H1 (cell line): ENCODE results near the gene SLC6A2. TPM values are rescaled to one million over a fixed set of nuclear protein-coding genes. Genes with fewer than 3 reads are reported as not detected.

Source experiments
- CTCF ChIA-PET: fragments of 300-600 bp; sonication (Branson Sonifier 250); formaldehyde crosslinking; loops from one replicate; lab custom pipeline; 2021; ENCODE audit not compliant: partially characterized antibody; lab: Charles Lee
- POLR2A ChIA-PET: fragments of 300-600 bp; sonication (Branson Sonifier 250); formaldehyde crosslinking; loops from one replicate; lab custom pipeline; 2021; ENCODE audit warnings: inconsistent platforms; ENCODE audit not compliant: partially characterized antibody; lab: Charles Lee
- DNase-seq, 2 experiments: peaks; one replicate each; pipeline versions ENCODE4 v3.0.0 to v3.0.0-alpha.2; 2010 to 2022; ENCODE audit warnings: low spot score in 2 of 2, low read depth in 1 of 2, mixed read lengths in 1 of 2
- FAIRE-seq: peaks from 2 replicates; lab custom pipeline; 2011; peaks lifted over from hg19 to GRCh38; lab: Jason Lieb, UNC
- H2AFZ ChIP-seq: 2 replicates; pipeline ENCODE4 v1.8.1; 2012; ENCODE audit warnings: low read length, inconsistent platforms
- H2AK5ac ChIP-seq: 2 replicates; pipeline ENCODE4 v1.6.1; 2013; ENCODE audit warnings: low read depth, low read length
- H2BK120ac ChIP-seq: replicated peaks from 2 replicates; pipeline ENCODE3; 2013; ENCODE audit warnings: low read depth, low read length, inconsistent platforms
- H2BK12ac ChIP-seq: 2 replicates; pipeline ENCODE4 v1.6.1; 2013; ENCODE audit warnings: low read depth, low read length
- H2BK15ac ChIP-seq: 2 replicates; pipeline ENCODE4 v1.6.1; 2013; ENCODE audit warnings: low read length
- H2BK20ac ChIP-seq: 2 replicates; pipeline ENCODE4 v1.6.1; 2013; ENCODE audit warnings: low read length
- H2BK5ac ChIP-seq: 2 replicates; pipeline ENCODE4 v1.6.1; 2013; ENCODE audit warnings: low read depth, low read length
- H3K14ac ChIP-seq: 2 replicates; pipeline ENCODE4 v1.6.1; 2013; ENCODE audit warnings: inconsistent platforms; ENCODE audit not compliant: insufficient read length
- H3K18ac ChIP-seq: 2 replicates; pipeline ENCODE4 v1.6.1; 2013; ENCODE audit warnings: low read length; ENCODE audit errors: extremely low read depth
- H3K23ac ChIP-seq: 2 replicates; pipeline ENCODE4 v1.6.1; 2013; ENCODE audit warnings: inconsistent platforms; ENCODE audit not compliant: insufficient read length
- H3K23me2 ChIP-seq: 2 replicates; pipeline ENCODE4 v1.6.1; 2013; ENCODE audit warnings: low read depth, low read length
- H3K27ac ChIP-seq: 2 replicates; pipeline ENCODE4 v1.6.1; 2011; ENCODE audit warnings: low read depth, low read length, inconsistent platforms
- H3K27me3 ChIP-seq, 4 experiments: replicated peaks in 1 of 4; 1 replicate in 1 of 4; 2 replicates in 3 of 4; pipeline versions ENCODE4 v1.6.1 to v1.8.1; 2011 to 2013; ENCODE audit warnings: low read length in 3 of 4, mild to moderate bottlenecking in 3 of 4, inconsistent platforms in 2 of 4, mixed read lengths in 2 of 4, moderate library complexity in 1 of 4; ENCODE audit not compliant: control insufficient read depth in 3 of 4, insufficient read depth in 3 of 4; ENCODE audit errors: extremely low read depth in 1 of 4
- H3K36me3 ChIP-seq, 4 experiments: 2 replicates each; pipeline versions ENCODE4 v1.6.1 to v1.8.1; 2011 to 2013; ENCODE audit warnings: mild to moderate bottlenecking in 4 of 4, low read length in 3 of 4, moderate library complexity in 2 of 4, control low read depth in 1 of 4, inconsistent platforms in 1 of 4; ENCODE audit not compliant: insufficient read depth in 4 of 4, control insufficient read depth in 2 of 4
- H3K4ac ChIP-seq: replicated peaks from 2 replicates; pipeline ENCODE3; 2013; ENCODE audit warnings: low read length, low read depth, mixed read lengths, inconsistent platforms; ENCODE audit not compliant: insufficient read length
- H3K4me1 ChIP-seq, 4 experiments: replicated peaks in 1 of 4; 1 replicate in 1 of 4; 2 replicates in 3 of 4; pipeline versions ENCODE4 v1.6.1 to v1.8.1; 2011 to 2013; ENCODE audit warnings: low read length in 3 of 4, inconsistent platforms in 2 of 4, mixed read lengths in 1 of 4; ENCODE audit not compliant: insufficient read depth in 4 of 4, control insufficient read depth in 3 of 4
- H3K4me2 ChIP-seq, 2 experiments: 2 replicates each; pipeline versions ENCODE4 v1.6.1 to v1.8.1; 2011 to 2013; ENCODE audit warnings: low read depth in 2 of 2, low read length in 2 of 2, control low read depth in 1 of 2, inconsistent platforms in 1 of 2, mild to moderate bottlenecking in 1 of 2; ENCODE audit not compliant: insufficient read depth in 1 of 2
- H3K4me3 ChIP-seq, 4 experiments: fragments of 200-600, 300-600 bp in 1 of 4; sonication (generic), shearing (Covaris generic), sonication (Bioruptor Twin) in 1 of 4; 2 replicates each; pipeline versions ENCODE4 v1.5.1 to v1.8.1; 2011 to 2016; ENCODE audit warnings: low read length in 4 of 4, low read depth in 3 of 4, control low read depth in 2 of 4, inconsistent platforms in 2 of 4, mild to moderate bottlenecking in 2 of 4, mixed read lengths in 1 of 4, moderate library complexity in 1 of 4; ENCODE audit not compliant: insufficient read depth in 2 of 4; ENCODE audit errors: extremely low read depth in 1 of 4
- H3K56ac ChIP-seq: replicated peaks from 2 replicates; pipeline ENCODE3; 2013; ENCODE audit warnings: low read depth, mild to moderate bottlenecking, mixed read lengths, low read length, inconsistent platforms; ENCODE audit not compliant: insufficient read length
- H3K79me1 ChIP-seq: 2 replicates; pipeline ENCODE4 v1.6.1; 2013; ENCODE audit warnings: low read depth, low read length, control low read depth
- H3K79me2 ChIP-seq, 2 experiments: 2 replicates each; pipeline versions ENCODE4 v1.6.1 to v1.8.1; 2012 to 2013; ENCODE audit warnings: low read length in 2 of 2, mild to moderate bottlenecking in 2 of 2, inconsistent platforms in 1 of 2; ENCODE audit not compliant: insufficient read depth in 2 of 2, control insufficient read depth in 1 of 2
- H3K9ac ChIP-seq, 4 experiments: replicated peaks in 1 of 4; 1 replicate in 1 of 4; 2 replicates in 3 of 4; pipeline versions ENCODE4 v1.6.1 to v1.8.1; 2011 to 2013; ENCODE audit warnings: low read depth in 3 of 4, low read length in 3 of 4, control low read depth in 2 of 4, mild to moderate bottlenecking in 2 of 4, moderate library complexity in 2 of 4, inconsistent platforms in 1 of 4; ENCODE audit errors: extremely low read depth in 1 of 4
- H3K9me3 ChIP-seq, 2 experiments: 2 replicates each; pipeline versions ENCODE4 v1.6.1 to v1.8.1; 2012 to 2013; ENCODE audit warnings: mild to moderate bottlenecking in 2 of 2, moderate library complexity in 2 of 2, control low read depth in 1 of 2, inconsistent platforms in 1 of 2, low read depth in 1 of 2, low read length in 1 of 2, mixed read lengths in 1 of 2; ENCODE audit not compliant: insufficient read depth in 2 of 2
- H4K20me1 ChIP-seq, 2 experiments: replicated peaks in 1 of 2; 2 replicates each; pipeline versions ENCODE3 to v1.8.1; 2011 to 2013; ENCODE audit warnings: inconsistent platforms in 2 of 2, low read length in 2 of 2, mild to moderate bottlenecking in 1 of 2; ENCODE audit not compliant: insufficient read depth in 2 of 2, control insufficient read depth in 1 of 2
- H4K5ac ChIP-seq: 2 replicates; pipeline ENCODE4 v1.6.1; 2013; ENCODE audit warnings: low read length, low read depth, mixed read lengths, inconsistent platforms; ENCODE audit not compliant: insufficient read length
- H4K8ac ChIP-seq: 2 replicates; pipeline ENCODE4 v1.8.0; 2013; ENCODE audit warnings: mild to moderate bottlenecking, moderate library complexity, low read length, inconsistent platforms; ENCODE audit not compliant: insufficient read depth; ENCODE audit errors: extremely low read depth
- H4K91ac ChIP-seq: replicated peaks from 2 replicates; pipeline ENCODE3; 2013; ENCODE audit warnings: low read length, mixed read lengths, inconsistent platforms; ENCODE audit not compliant: insufficient read length
- BACH1 ChIP-seq: IDR thresholded peaks from 2 replicates; pipeline ENCODE4 v1.6.1; 2012; ENCODE audit warnings: low read length, improper control_type of control experiment
- EP300 ChIP-seq, 2 experiments: IDR thresholded peaks; 1 replicate in 1 of 2; 2 replicates in 1 of 2; pipeline ENCODE4 v1.6.1; 2011 to 2012; ENCODE audit warnings: low read depth in 2 of 2, low read length in 2 of 2, mild to moderate bottlenecking in 2 of 2, borderline replicate concordance in 1 of 2, inconsistent platforms in 1 of 2, moderate library complexity in 1 of 2
- FOSL1 ChIP-seq: IDR thresholded peaks from 2 replicates; pipeline ENCODE4 v1.6.1; 2011; ENCODE audit warnings: mild to moderate bottlenecking, low read depth, low read length, moderate library complexity; ENCODE audit not compliant: insufficient read depth
- HDAC6 ChIP-seq: IDR thresholded peaks from one replicate; pipeline ENCODE4 v1.7.1; 2012; ENCODE audit warnings: low read depth, mild to moderate bottlenecking, inconsistent platforms, low read length, moderate library complexity
- JUN ChIP-seq: IDR thresholded peaks from 2 replicates; pipeline ENCODE4 v1.6.1; 2011; ENCODE audit warnings: low read depth, mild to moderate bottlenecking, improper control_type of control experiment, low read length
- JUND ChIP-seq: IDR thresholded peaks from 2 replicates; pipeline ENCODE4 v1.6.1; 2011; ENCODE audit warnings: mild to moderate bottlenecking, improper control_type of control experiment, low read length
- NANOG ChIP-seq: IDR thresholded peaks from 2 replicates; pipeline ENCODE4 v1.6.1; 2011; ENCODE audit warnings: low read length, low read depth, mild to moderate bottlenecking, inconsistent platforms; ENCODE audit not compliant: insufficient read depth, poor library complexity, severe bottlenecking
- RFX5 ChIP-seq: IDR thresholded peaks from 2 replicates; pipeline ENCODE4 v1.6.1; 2011; ENCODE audit warnings: low read depth, low read length, improper control_type of control experiment, borderline replicate concordance
- RXRA ChIP-seq: IDR thresholded peaks from 2 replicates; pipeline ENCODE4 v1.6.1; 2011; ENCODE audit warnings: low read depth, mild to moderate bottlenecking, low read length, moderate library complexity; ENCODE audit not compliant: insufficient read depth
- SIX5 ChIP-seq: IDR thresholded peaks from 2 replicates; pipeline ENCODE4 v1.6.1; 2011; ENCODE audit warnings: mild to moderate bottlenecking, low read depth, low read length
- WGBS, 2 experiments: shearing (Covaris generic) in 1 of 2; methylation state at CpG; one replicate each; pipeline versions ENCODE4 v1.1.6 to v1.1.7; 2013 to 2015; ENCODE audit warnings: low lambda C conversion rate in 2 of 2, mixed read lengths in 2 of 2, inconsistent platforms in 1 of 2, low coverage in 1 of 2, missing lambda C conversion rate in 1 of 2; ENCODE audit not compliant: insufficient replicate concordance in 2 of 2, insufficient coverage in 1 of 2, insufficient read length in 1 of 2; ENCODE audit errors: extremely low coverage in 1 of 2, missing lambda C conversion rate in 1 of 2; 5-methylcytosine and 5-hydroxymethylcytosine counted together
- polyA plus RNA-seq, 7 experiments: library from polyadenylated mRNA; depleted of rRNA in 3 of 7; stranded (reverse) in 5 of 7; unstranded in 2 of 7; fragments of >200 nt in 5 of 7; fragments of 200-250 nt in 2 of 7; gene quantifications; 1 replicate in 5 of 7; 2 replicates in 1 of 7; 4 replicates in 1 of 7; pipeline versions ENCODE4 v1.2.1 to v1.2.3, GENCODE V29; 2011 to 2013; ENCODE audit warnings: missing spikeins in 2 of 7, mixed read lengths in 2 of 7
- total RNA-seq: library from RNA; stranded (reverse); fragmentation: NEBNext Ultra II Directional; extraction: Animal tissue kit (Norgen Biotek cat#: 25700); gene quantifications from 2 replicates; pipeline ENCODE4 v1.2.1, GENCODE V29; 2021
- TF ChIP-seq, protein P1 (sequence below): IDR thresholded peaks from 2 replicates; pipeline ENCODE4 v1.6.1; 2011; ENCODE audit warnings: low read length, improper control_type of control experiment
- TF ChIP-seq, protein P2 (sequence below): IDR thresholded peaks from 2 replicates; pipeline ENCODE4 v1.6.1; 2012; ENCODE audit warnings: inconsistent platforms

Gene SLC6A2
- total and polyA plus RNA-seq, 2 of the 8 experiments (the other 6 are each of a cell fraction or from before 2014, with no cell fraction given): 0.35 TPM; not detected in 1

DNA sequence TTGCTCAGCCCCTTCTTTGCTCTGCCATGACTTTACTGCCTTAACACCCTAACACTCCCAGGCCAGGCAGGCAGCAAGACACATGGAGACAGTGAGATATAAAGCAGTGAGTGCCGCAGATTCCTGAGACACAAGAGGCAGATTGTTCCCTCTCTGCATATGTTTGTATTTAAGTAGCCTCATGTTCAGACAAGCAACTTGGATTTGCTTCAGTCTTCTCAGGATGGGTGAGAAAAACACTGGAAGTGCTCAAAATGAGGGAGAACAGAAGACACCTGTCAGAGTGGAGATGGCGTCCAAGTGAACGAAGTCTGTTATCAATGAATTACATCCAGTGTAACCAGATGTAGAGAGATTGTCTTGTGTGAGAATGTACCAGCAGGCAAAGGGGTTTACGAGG is 90.3 kb downstream of the SLC6A2 start:
- no peaks in the 10 kb centered on the region for H3K79me1 ChIP-seq
- no peak overlapping the region for H2AK5ac ChIP-seq
- H3K9me3 ChIP-seq: no peaks in the 10 kb centered on the region; a peak in 1 of 4 replicates
- H3K18ac ChIP-seq: no peak overlapping the region
- H4K5ac ChIP-seq: no peak overlapping the region
- ChIA-PET POLR2A (no interaction called here), CTCF (no interaction called here)
- no peak overlapping the region for H3K4ac ChIP-seq
- H3K56ac ChIP-seq: no peak overlapping the region
- 94% methylated on average over 4 of the region's 4 CpGs; no CpG with 5 or more reads in 1 of the 2 experiments for WGBS, 2 experiments
- no peaks in the 10 kb centered on the region; the same call in 1 of the 2 replicates for H3K23me2 ChIP-seq
- H2BK120ac ChIP-seq: no peak overlapping the region
- H2AFZ ChIP-seq: no peak overlapping the region
- H3K23ac ChIP-seq: no peak overlapping the region
- no peaks in the 10 kb centered on the region for H4K20me1 ChIP-seq
- H3K4me3 ChIP-seq: no peak overlapping the region
- H3K14ac ChIP-seq: no peak overlapping the region
- no peaks in the 10 kb centered on the region for H3K27me3 ChIP-seq
- no peaks in the 10 kb centered on the region for H3K36me3 ChIP-seq
- no peak overlapping the region for H2BK15ac ChIP-seq
- H3K4me2 ChIP-seq: no peak overlapping the region
- no peak overlapping the region for H3K9ac ChIP-seq
- no peak overlapping the region for H3K27ac ChIP-seq
- no peak overlapping the region for H2BK20ac ChIP-seq
- H4K8ac ChIP-seq: no peak overlapping the region
- H2BK5ac ChIP-seq: no peak overlapping the region
- H3K4me1 ChIP-seq: no peaks in the 10 kb centered on the region
- no peak overlapping the region for H2BK12ac ChIP-seq
- FAIRE-seq (no peak), DNase-seq (no peak)
- TF ChIP-seq JUN (no peak), JUND (no peak), EP300 (IDR thresholded peaks at IDR 0.05; ENCODE audit: borderline replicate concordance in 1 of 2, low read depth in 2 of 2, low read length in 2 of 2) (no peak), BACH1 (no peak), RFX5 (no peak), HDAC6 (no peak), SIX5 (no peak), FOSL1 (no peak), RXRA (no peak), NANOG (no peak)
- TF ChIP-seq, protein P1, sequence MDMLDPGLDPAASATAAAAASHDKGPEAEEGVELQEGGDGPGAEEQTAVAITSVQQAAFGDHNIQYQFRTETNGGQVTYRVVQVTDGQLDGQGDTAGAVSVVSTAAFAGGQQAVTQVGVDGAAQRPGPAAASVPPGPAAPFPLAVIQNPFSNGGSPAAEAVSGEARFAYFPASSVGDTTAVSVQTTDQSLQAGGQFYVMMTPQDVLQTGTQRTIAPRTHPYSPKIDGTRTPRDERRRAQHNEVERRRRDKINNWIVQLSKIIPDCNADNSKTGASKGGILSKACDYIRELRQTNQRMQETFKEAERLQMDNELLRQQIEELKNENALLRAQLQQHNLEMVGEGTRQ: no peak
- TF ChIP-seq, protein P2, sequence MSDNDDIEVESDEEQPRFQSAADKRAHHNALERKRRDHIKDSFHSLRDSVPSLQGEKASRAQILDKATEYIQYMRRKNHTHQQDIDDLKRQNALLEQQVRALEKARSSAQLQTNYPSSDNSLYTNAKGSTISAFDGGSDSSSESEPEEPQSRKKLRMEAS: no peak
- H3K79me2 ChIP-seq: no peaks in the 10 kb centered on the region
- no peak overlapping the region for H4K91ac ChIP-seq
